GM08714 (cell line): Measurements from ENCODE around the gene CDX1.

ENCODE experiments used
- H3K4me3 ChIP-seq: fragments of 200-500 bp; sonication (Bioruptor generic); 2 replicates; pipeline ENCODE4 v1.5.1; 2014; ENCODE audit warnings: mild to moderate bottlenecking, low read length, inconsistent platforms
- ZNF274 ChIP-seq: IDR thresholded peaks from 2 replicates; pipeline ENCODE4 v1.6.1; 2012; ENCODE audit warnings: mild to moderate bottlenecking, low read depth, low read length

The CDX1 gene

DNA sequence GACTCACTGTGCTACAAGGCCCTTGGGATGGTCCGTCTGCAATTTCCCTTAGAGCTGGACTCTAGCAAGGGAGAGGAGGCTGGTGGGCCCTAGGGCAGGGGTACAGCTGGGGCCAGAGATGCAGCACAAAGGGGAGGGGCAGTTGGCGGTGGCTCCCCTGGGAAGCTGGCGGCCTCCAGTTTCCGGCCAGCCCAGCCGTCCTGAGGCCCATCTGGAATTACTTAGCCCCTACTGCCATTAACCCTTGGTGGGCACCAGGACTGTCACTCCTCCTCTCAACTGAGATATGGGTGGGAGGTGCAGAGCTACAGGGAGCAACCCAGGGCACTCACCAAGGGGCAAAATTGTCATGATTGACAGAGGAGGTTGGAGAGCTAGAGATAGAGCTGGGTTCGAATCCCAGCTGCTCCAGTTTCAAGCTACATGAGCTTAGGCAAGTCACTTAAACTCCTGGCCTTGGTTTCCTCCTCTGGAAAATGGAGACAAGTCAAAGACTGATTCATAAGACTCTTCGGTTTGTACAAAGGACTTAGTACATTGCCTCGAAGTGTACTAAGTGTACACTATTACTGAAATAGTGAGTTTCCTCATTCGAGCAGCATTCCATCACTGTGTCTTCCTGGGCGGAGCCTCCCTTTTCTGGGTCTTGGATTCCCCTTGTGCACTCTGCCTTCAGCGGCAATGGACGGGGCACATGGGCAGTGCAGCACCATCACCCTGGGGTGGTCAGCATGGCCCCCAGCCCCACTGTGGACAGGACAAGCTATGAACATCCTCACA, 8.2 kb upstream of the CDX1 start:
- H3K4me3 ChIP-seq: no peak overlapping the region

DNA sequence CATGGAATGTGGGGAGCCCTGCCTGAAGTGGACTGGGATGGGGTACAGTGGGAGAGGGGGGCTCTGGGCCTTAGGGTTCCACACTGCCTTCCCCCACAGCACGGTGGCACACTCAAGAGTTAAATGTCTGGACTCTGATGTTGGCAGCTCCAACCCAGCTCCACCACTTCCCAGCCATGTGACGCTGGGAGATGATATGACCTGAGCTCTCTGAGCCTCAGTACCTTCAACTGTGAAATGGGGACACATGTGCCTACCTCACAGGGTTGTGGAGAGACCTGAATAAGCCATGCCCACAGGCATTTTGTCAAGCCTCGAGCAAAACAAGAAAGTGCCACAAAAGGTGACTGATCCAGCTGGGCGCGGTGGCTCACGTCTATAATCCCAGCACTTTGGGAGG, 7.5 kb upstream of the CDX1 start:
- no peak for TF ChIP-seq ZNF274
- no peak overlapping the region for H3K4me3 ChIP-seq

More for the DNA sequence above, 8.2 kb upstream of the CDX1 start:
- TF ChIP-seq ZNF274: no peak

DNA sequence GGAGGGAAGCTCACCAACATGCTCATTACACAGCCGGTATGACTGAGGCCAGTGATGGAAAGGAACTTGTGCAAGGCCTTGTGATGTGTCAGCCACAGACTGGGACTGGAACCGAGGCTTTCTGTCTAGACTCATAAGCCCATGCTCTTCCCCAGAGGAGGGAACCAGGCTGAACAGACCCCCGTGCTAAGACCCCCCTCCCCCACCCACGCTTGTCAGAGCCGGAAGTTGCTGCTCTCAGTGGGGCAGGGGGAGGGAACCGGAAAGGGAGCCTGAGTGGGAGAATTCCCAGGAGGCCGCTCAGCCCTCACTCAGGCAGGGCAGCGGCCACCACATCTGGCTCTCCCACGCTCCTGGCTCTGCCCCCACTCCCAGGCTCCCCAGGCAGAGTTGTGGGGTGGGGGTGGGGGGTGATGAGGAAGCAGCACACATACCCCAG, 6.8 kb upstream of the CDX1 start:
- TF ChIP-seq ZNF274: no peak
- H3K4me3 ChIP-seq: no peak overlapping the region

DNA sequence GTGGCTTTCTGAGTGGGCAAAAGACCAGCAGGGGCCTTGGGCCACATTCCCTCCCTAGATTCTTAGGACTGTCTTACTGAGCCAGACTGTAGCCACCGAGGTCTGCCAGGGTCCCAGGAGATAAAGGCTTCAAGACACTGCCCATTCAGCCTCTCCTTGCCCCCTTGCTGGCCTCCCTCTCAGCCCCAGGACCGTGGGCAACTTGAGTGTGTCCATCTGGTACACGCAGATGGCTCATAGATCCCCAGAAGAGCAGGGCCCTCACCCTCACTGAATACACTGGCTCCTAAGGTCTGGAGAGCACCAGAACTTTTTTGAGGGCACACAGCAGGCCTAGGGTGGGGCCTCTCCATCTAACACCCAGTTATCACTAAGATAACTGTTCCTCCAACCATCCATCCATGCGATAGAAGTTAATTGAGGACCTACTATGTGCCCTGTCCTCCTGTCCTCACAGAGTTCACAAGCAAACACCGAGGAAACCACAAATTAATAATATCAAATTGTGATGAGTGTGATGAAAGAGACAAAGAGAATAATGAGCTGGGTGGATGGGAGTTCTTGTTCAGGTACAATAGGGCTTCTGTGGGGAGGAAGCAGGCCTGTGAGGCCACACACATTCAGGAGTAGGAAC, 6.0 kb upstream of the CDX1 start:
- H3K4me3 ChIP-seq: no peak overlapping the region
- no peak for TF ChIP-seq ZNF274

DNA sequence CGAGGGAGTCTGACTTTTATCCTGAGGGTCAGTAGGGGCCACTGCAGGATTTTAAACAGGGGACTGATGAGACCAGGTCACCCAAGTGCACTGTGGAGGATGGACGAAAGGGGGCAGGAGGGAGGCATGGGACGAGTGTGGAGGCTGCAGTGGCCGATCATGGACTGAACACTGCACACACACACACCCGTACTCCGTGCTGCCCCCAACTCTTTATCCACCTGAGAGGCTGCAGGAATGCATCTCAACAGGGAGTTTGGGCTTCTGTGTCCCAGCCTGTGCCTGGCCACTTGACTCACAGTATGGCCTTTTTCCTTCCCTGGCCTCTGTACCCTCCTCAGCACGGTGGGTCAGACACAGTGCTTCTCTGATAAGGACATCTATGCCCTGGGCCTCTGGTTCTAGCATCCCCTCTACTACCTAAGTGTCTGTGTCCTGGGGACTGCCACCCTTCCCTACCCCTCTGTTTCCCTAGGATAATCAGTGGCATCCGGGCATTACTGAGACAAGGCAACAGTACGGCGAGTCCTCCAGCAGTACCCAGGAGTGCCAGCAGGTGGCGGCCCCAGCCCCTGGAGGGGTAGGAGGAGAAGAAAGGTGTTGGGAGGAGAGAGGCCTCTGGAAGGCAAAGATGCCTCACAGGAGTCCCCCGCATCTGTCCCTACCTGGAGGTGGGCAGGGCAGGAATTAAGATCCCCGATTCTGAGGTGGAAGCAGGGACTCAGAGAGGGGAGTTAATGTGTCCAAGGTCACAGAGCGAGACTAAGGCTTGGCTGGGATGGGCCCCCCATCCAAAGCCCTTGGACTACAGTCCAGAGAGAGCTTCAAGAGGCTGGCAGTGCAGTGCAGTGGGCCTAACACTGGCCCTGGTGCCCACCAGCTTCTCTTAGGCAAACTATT, 5.1 kb upstream of the CDX1 start:
- TF ChIP-seq ZNF274: no peak
- no peak overlapping the region for H3K4me3 ChIP-seq

DNA sequence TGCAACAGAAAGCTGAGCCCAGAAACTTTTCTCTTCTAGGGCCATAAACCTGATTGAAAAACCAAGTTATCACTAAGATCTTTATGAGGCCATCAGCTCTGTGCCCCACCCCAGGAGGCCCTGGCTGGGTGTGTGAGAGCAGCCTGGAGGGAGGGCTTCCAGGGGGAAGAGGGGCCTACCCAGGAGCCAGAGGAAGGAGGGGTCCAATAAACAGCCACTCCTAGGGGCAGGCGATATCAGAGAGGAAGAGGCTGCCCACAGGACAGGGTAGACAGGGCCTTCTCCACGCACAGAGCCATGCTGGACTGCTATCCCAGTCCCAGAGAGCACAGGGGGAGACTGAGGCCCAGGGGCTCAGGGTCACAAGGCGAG, 4.5 kb upstream of the CDX1 start:
- no peak overlapping the region for H3K4me3 ChIP-seq
- no peak for TF ChIP-seq ZNF274

GRCh38 chr5:150163035-150163434, 3.5 kb upstream of the CDX1 start:
- no peak overlapping the region for H3K4me3 ChIP-seq
- TF ChIP-seq ZNF274: no peak

DNA sequence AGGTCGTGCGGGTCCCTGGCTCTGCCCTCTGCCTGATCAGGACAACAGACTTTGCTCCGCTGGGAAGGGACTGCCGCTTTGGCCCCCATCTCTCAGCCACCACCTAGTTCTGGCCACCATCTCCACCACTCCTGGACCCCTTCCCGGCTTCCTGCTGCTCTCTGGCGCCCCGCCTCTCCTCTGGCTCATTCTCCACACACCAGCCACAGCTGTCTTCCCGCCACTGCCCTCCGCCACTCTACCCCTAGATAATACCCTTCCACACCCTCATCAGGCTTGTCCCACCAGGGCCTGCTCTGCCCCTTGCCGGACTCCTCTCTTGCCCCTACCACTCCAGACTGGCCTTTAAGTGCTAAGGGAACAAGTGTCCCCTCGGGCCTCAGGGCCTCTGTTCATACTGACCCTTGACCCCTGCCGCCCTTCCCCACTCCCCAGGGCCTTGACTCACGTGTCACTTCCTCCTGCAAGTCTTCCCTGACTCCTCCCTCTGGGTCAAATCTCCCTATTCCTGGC, 3.0 kb upstream of the CDX1 start:
- H3K4me3 ChIP-seq: no peak overlapping the region
- no peak for TF ChIP-seq ZNF274

DNA sequence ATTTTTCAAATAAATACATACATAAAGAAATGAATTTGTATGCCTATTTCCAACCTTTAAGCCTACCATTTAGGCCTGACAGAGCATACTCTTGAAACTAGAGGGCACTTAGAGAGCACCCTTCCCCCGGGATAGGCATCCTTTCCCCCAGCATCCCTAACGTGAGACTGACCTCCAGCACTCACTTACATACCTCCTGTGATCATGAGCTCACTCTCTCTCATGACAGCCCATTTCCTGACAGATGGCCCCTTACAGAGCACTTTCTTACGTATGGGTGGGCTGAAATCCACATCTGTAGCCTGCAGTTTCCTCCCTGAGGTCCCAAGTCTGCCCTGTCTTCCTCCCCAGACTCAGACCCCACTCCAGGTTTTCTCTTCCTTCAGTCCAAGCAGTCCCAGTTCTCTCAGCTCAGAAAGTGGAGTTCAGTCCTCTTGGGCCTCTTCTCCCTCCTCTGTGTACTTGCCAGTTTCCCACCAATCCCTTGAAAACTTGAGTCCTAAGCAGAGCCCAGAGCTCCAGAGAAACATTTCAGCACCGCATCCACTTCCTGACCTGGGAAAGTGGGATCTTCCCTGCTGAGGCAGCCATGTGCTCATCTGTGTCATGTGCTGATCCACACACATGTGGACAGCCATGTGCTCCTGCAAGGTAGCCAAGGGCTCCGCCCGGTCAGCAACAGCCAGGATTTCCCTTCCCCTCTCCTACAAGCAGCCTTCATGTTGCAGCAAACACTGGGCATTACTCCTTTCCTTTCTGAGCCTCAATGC, 2.2 kb upstream of the CDX1 start:
- no peak overlapping the region for H3K4me3 ChIP-seq

DNA sequence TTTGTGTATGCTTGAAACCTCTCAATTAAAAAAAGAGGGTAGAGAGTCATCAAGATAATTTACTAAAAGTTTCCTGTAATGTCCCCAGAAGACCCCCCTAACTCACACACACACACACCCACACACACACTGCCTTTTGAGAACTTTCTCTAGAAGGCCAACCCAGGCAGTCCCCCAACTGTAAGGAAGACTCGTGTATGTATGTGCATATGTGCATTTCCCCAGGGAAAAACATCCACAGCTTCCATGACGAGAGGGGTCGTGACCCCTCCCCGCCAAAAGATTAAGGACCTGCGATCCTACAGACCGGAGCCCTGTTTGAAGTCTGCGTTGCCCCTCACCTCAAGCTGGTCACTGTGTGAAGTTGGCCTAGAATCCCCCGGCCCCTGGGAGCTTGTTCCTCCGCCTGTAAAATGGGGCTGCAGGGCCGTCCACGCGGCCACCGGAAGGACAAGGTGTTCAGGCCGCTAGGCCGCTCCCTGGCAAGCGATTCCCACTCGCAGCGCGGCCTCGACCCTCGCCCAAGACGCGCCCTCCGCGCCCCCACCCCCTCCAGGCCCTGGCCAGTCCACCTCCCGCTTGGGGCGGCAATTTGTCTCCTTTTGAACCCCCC, 435 bp upstream of the CDX1 start:
- no peak overlapping the region for H3K4me3 ChIP-seq

More for the DNA sequence above, 2.2 kb upstream of the CDX1 start:
- no peak for TF ChIP-seq ZNF274

GRCh38 chr5:150167512-150167850, 903 bp downstream of the CDX1 start:
- H3K4me3 ChIP-seq: no peak overlapping the region
- no peak for TF ChIP-seq ZNF274

More for the DNA sequence above, 435 bp upstream of the CDX1 start:
- TF ChIP-seq ZNF274: no peak

DNA sequence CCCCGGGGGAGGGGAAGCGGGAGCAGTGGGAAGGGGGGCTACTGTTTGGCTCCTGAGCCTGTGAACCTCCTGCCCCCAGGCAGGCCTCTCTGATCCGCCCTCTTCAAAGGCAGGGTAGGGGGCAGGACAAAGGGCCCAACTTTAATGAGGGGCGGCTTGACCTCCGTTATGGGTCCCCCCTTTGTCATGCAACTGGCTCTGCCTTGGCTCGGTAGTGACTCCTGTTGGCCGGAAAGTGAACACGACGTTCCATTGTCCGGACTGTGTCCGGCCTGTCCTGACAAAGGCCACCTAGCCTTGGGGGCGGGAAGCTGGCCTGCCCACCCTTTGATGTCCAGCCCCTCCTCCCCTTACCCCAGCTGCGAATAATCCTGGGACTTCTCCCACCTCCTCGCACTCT, 1.3 kb downstream of the CDX1 start:
- no peak overlapping the region for H3K4me3 ChIP-seq
- TF ChIP-seq ZNF274: no peak

- H3K4me3 ChIP-seq: no peak overlapping the region
- no peak for TF ChIP-seq ZNF274
Measured at GRCh38 chr5:150168864-150169263, 2.3 kb downstream of the CDX1 start.

- H3K4me3 ChIP-seq: no peak overlapping the region
- no peak for TF ChIP-seq ZNF274
Measured at GRCh38 chr5:150172145-150172544, 5.6 kb downstream of the CDX1 start.
